Vagina (tissue), 2 donors: ENCODE measurements around the gene WDR45.

Experiments used
- POLR2A ChIP-seq, 2 donors: fragments of 450-650 bp; IDR thresholded peaks; one replicate each; pipeline ENCODE4 v1.6.1; 2017; ENCODE audit warnings: antibody characterized with exemption in 2 of 2, mild to moderate bottlenecking in 2 of 2, moderate library complexity in 2 of 2
- POLR2AphosphoS5 ChIP-seq, 2 donors: sonication (generic); formaldehyde crosslinking; IDR thresholded peaks; one replicate each; pipeline ENCODE4 v1.9.0; 2017; ENCODE audit warnings: antibody characterized with exemption in 2 of 2, mild to moderate bottlenecking in 2 of 2, low read depth in 1 of 2; ENCODE audit not compliant: insufficient read depth in 1 of 2

DNA sequence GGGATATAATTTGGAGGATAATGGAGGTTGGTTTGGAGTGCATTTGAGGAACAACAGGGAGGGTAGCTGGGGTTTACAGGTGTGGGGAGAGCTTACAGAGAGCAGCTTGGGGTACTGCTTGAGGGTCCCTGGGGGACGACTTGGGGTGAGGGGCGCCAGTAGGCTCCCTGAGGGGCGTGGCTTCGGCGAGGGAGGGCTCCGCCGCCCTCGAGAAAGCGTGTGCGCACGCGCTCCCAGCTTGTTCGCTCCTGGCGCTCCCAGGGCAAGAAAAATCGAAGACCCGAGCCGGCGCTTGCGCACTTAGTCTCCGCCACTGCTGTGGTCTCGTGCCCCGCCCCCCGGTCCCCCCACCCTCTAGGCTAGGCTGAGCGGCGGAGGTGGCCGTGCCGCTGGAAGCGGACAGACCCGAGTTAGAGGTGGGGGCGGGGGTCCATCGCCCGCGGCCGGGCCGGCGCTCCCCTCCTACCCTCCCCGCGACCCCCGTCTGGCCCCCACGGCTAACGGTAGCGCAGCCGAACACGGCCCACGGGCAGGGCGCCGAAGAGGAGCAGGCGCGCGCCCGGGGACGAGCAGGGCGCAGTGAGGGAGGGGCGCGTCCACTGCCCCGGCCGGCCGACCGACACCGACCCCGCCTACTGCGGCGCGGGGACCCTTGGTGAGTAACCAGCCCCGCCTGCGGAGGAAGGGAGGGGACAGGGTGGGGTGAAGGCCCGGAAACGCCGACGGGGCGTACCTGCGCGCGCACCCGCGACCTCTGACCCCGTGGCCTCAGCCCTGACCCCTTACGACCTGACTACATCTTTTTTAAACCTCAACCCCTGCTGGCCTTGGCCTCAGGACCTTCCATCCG is 26.2 kb downstream of the WDR45 start:
- TF ChIP-seq POLR2AphosphoS5 (IDR thresholded peaks at IDR 0.05; ENCODE audit: insufficient read depth in 1 of 2, low read depth in 1 of 2) (peak in 1 of 2 donors; percentile 52), POLR2A (IDR thresholded peaks at IDR 0.05) (no peak)
